ENCODE data around the gene CCDC110. TPM values are rescaled to one million over a fixed set of nuclear protein-coding genes. Genes with fewer than 3 reads are reported as not detected.
A peak's percentile ranks its signal among the peaks of the same experiment; 100 is the strongest.

CCDC110 gene
- total RNA-seq, 1 donor from 2014 or later, result 0.67 TPM

- TF ChIP-seq, protein P1, sequence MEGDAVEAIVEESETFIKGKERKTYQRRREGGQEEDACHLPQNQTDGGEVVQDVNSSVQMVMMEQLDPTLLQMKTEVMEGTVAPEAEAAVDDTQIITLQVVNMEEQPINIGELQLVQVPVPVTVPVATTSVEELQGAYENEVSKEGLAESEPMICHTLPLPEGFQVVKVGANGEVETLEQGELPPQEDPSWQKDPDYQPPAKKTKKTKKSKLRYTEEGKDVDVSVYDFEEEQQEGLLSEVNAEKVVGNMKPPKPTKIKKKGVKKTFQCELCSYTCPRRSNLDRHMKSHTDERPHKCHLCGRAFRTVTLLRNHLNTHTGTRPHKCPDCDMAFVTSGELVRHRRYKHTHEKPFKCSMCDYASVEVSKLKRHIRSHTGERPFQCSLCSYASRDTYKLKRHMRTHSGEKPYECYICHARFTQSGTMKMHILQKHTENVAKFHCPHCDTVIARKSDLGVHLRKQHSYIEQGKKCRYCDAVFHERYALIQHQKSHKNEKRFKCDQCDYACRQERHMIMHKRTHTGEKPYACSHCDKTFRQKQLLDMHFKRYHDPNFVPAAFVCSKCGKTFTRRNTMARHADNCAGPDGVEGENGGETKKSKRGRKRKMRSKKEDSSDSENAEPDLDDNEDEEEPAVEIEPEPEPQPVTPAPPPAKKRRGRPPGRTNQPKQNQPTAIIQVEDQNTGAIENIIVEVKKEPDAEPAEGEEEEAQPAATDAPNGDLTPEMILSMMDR (IDR thresholded peaks at IDR 0.05; ENCODE audit: unreplicated experiment), result no peak
- Mint-ChIP-seq H3K27me3 (ENCODE audit: unreplicated experiment) (peaks cover 13% of the 10 kb centered on the region), H3K36me3 (ENCODE audit: low read depth, unreplicated experiment) (peaks cover 6% of the 10 kb centered on the region), H3K4me1 (ENCODE audit: unreplicated experiment) (peaks cover 17% of the 10 kb centered on the region), H3K27ac (ENCODE audit: unreplicated experiment) (peak within 1 kb of the TSS; percentile 98), H3K4me3 (ENCODE audit: unreplicated experiment) (peak within 1 kb of the TSS; percentile 95), H3K9me3 (ENCODE audit: unreplicated experiment) (no peaks in the 10 kb centered on the region)
- DNase-seq (ENCODE audit: low spot score), result no peak
These were observed 76.1 kb downstream of the CCDC110 start, which contains the start of gene LRP2BP for GRCh38 chr4:185395238-185395955. TSS of gene LRP2BP (minus strand) at chr4:185395924. CDS start at chr4:185378186, 17,738 bp downstream.

Other genes with a start within 250 kb of the CCDC110 start
- gene LRP2BP, start 75.8 kb downstream of the CCDC110 start, total RNA-seq (ENCODE audit: unreplicated experiment), result 0.92 TPM
- 2.6 TPM for gene ANKRD37, start 74.9 kb downstream of the CCDC110 start, total RNA-seq (ENCODE audit: unreplicated experiment)
- gene UFSP2, start 45.8 kb downstream of the CCDC110 start, total RNA-seq (ENCODE audit: unreplicated experiment), result 27.4 TPM
- gene PDLIM3, start 63.8 kb upstream of the CCDC110 start, total RNA-seq (ENCODE audit: unreplicated experiment), result 0.67 TPM

Data from endothelial cell (in vitro differentiated cells).